Subcutaneous adipose tissue (tissue), 4 donors: ENCODE data around the gene PVR. TPM values are rescaled to one million over a fixed set of nuclear protein-coding genes. Genes with fewer than 3 reads are reported as not detected.

Experiments
- total RNA-seq, 4 donors: library from RNA; depleted of rRNA; stranded (reverse); fragments of >200 nt; gene quantifications; one replicate each; pipeline ENCODE4 v1.1.0, GENCODE V29; 2016
- TF ChIP-seq, protein P1 (sequence below): fragments of 450-650 bp; IDR thresholded peaks from one replicate; pipeline ENCODE4 v1.5.1; 2016; ENCODE audit warnings: low read depth, mild to moderate bottlenecking, control low read depth, antibody characterized with exemption, moderate library complexity

Gene PVR
- total RNA-seq, 4 donors from 2014 or later: 9.5 to 15.0 (median 10.4) TPM

DNA sequence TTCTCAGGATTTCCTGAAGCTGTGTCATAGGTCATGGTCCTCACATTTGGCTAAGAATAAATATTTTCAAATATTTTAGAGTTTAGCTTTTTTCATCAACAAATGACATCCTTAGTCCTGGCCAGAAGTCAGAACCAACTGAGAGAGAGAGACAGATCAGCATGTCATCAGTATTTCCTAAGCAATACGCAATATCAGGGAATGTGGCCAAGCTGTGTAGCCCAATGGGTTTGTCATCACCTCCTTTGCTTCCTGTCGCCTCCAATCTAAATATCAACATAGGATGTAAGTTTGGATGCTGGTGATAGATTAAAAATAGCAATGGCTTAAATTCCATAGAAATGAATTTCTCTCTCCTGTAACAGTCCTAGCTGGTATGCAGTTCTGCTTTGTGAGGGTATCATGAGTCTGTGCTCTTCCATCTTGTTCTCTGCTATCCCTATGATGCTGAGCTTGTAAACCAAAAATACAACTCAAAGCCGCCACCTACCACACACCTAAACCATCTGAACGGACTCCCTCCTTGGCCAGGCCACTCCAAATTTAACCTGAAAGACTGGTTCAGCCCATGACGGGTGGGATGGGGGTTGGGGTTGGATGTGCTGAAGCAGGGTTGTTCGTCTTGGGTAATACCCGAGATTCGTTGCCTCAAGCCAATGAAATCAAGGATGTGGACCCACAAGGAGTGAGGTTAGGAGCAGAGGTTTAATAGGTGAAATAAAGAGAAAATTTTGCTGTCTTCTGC, 40.3 kb upstream of the PVR start:
- TF ChIP-seq, protein P1, sequence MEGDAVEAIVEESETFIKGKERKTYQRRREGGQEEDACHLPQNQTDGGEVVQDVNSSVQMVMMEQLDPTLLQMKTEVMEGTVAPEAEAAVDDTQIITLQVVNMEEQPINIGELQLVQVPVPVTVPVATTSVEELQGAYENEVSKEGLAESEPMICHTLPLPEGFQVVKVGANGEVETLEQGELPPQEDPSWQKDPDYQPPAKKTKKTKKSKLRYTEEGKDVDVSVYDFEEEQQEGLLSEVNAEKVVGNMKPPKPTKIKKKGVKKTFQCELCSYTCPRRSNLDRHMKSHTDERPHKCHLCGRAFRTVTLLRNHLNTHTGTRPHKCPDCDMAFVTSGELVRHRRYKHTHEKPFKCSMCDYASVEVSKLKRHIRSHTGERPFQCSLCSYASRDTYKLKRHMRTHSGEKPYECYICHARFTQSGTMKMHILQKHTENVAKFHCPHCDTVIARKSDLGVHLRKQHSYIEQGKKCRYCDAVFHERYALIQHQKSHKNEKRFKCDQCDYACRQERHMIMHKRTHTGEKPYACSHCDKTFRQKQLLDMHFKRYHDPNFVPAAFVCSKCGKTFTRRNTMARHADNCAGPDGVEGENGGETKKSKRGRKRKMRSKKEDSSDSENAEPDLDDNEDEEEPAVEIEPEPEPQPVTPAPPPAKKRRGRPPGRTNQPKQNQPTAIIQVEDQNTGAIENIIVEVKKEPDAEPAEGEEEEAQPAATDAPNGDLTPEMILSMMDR: no peak

DNA sequence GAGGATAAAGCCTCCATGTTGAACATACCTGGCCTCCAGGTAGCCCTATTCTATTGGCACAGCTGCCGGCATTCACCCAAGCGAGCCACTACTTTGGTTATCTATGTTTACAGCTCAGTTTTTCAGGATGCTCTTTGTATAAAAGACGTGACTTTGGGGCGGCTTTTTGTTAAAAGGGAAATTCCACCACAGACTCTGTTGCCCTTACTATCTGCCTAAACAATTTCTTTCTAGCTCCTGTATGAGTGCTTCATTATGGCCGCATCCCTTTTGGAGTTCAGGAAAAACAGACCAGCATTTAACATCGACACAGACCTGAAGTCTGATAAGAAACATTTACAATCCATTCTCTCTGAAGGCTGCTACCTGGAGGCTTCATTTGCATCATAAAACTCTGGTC, 39.5 kb upstream of the PVR start:
- TF ChIP-seq, protein P1: no peak

DNA sequence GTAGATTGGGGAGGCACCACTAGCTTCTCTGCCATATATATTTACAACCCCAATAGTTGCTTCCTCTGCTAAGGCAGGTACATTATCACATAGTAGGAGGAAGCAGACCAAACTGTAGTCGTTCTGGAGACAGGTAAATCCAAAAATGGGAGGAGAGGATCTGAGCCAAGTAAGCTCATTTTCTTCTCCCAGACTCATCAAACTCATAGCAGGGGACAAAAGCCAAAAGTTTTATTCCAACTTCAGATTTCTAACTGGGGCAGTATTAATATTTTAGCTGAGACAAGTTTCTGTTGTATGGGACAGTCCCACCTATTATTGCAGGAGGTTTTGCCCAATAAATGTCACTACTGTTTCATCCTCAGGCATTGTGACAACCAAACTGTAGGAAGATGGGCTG, 38.2 kb upstream of the PVR start:
- TF ChIP-seq, protein P1: no peak

DNA sequence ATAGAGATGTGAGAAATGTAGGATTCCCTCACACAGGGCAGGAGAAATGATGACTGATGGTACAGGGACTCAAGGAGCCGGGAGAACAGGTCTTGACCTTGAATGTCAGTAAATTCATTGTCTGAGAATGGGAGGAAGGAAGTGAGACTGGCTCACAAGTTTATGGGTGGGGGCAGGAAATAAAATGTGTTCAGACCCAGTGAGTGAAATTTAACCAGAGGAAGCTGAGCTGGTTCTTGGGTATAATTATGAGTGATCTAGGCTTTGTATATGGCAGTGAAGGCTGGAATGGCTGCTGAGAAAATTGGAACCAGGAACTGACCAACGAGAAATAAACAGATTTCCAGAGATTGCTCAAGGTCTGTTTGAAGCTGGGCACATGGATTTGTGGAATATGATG, 36.7 kb upstream of the PVR start:
- TF ChIP-seq, protein P1: no peak

DNA sequence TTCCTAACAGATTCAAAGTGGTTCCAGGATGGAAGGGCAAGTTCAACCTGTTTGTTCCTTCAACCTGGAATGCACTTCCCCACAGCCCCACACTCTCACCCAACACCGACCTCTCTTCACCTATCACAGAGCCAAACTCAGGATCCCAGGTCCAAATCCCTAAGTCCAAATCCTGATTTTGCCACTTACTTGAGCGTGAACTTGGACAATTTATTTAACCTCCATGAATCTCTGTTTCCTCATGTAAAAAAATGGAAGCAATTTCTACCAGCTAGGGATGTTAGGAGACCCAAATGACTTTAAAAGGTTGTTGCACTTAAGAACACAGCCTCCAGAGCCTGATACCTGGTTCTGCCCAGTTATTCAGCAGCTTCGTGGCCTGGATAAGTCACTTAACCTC, 35.8 kb upstream of the PVR start:
- TF ChIP-seq, protein P1: no peak

DNA sequence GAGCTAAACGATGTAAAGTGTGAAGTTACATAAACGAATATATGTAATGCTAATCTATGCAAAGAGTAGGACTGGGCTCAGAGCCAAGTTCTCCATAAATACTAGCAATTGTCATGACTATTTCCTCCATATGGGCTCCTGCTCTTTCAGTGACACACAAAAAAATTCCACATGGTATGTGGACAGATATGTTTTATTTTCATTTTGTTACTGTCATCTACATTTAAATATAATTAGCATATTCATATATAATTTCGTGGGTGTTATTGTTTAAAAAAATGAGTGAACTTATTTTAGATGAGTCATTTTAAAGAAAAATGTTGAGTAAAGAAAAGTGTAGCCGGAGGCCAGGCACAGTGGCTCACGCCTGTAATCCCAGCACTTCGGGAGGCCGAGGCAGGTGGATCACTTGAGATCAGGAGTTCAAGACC, 35.3 kb upstream of the PVR start:
- TF ChIP-seq, protein P1: no peak

DNA sequence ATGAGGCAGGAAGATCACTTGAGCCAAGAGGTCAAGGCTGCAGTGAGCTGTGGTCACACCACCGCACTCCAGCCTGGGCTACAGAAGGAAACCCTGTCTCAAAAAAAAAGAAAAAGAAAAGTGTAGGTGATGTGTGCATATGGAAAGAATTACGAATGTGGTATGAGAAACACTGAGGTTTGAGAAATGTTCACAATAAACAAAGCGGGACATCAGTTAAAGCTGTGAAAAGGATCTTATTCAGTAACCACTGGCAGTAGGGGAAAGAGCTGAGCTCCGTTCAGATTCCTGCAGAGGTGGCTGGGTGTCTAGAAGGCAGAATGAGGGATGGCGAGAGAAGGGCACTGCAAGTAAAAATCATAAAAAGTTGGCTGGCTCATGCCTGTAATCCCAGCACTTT, 34.5 kb upstream of the PVR start:
- TF ChIP-seq, protein P1: no peak
